Stimulated activated naive CD8-positive, alpha-beta T cell treated with anti-CD3 and anti-CD28 coated beads, Interleukin-15, amount 100 ng/mL, for 72 hours (primary cell): ENCODE results near the gene KIAA1549.
"Not testable (repeated sequence)": the region's sequence is repeated elsewhere in the genome, so short reads cannot be mapped to it uniquely, and the experiment has no call there.

ENCODE experiments used
- ATAC-seq: fragments of 150-1000 bp; cut with Tn5 transposase; 2 replicates; pipeline ENCODE4 v1.10.0; 2021; ENCODE audit warnings: mild to moderate bottlenecking, moderate library complexity
- DNase-seq, 2 donors: peaks; one replicate each; pipeline ENCODE4 v3.0.0; 2021 to 2022
- H3K27ac Mint-ChIP-seq, 2 donors: one replicate each; pipeline ENCODE4 v1.8.0; 2022; ENCODE audit warnings: mild to moderate bottlenecking in 2 of 2, mixed read lengths in 2 of 2, moderate library complexity in 2 of 2
- H3K27me3 Mint-ChIP-seq: one replicate; pipeline ENCODE4 v1.8.0; 2022; ENCODE audit warnings: mixed read lengths
- H3K4me1 Mint-ChIP-seq: one replicate; pipeline ENCODE4 v1.8.0; 2022; ENCODE audit warnings: mild to moderate bottlenecking, mixed read lengths
- H3K4me3 Mint-ChIP-seq, 2 donors: one replicate each; pipeline ENCODE4 v1.8.0; 2022; ENCODE audit warnings: mild to moderate bottlenecking in 2 of 2, mixed read lengths in 2 of 2, moderate library complexity in 1 of 2
- H3K9me3 Mint-ChIP-seq, 2 donors: one replicate each; pipeline ENCODE4 v1.8.0; 2022; ENCODE audit warnings: mixed read lengths in 2 of 2

KIAA1549 gene

DNA sequence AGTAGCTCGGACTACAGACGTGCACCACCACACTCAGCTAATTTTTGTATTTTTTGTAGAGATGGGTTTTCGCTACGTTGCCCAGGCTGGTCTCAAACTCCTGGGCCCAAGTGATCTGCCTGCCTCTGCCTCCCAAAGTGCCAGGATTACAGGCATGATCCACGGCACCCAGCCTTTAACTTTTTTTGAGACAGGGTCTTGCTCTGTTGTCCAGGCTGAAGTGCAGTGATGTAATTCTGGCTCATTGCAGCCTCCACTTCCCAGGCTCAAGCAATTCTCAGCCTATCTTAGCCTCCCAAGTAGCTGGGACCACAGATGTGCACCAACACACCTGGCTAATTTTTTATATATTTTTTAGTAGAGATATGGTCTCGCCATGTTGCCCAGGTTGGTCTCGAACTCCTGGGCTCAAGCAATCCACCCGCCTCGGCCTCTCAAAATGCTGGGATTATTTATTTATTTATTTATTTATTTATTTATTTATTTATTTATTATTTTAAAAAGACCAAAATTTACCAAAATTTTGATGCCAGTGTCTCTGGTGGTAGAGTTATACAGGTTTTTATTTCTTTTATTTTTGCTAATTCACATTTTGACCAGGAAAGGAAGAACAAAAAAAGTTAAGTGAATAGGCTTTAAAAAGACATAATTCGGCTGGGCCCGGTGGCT lies 158.2 kb downstream of the KIAA1549 start:
- Mint-ChIP-seq H3K27me3 (no peaks in the 10 kb centered on the region), H3K4me1 (peaks cover 10% of the 10 kb centered on the region), H3K9me3 (no peaks in the 10 kb centered on the region), H3K27ac (no peak overlapping the region), H3K4me3 (no peak overlapping the region)
- DNase-seq (no peak), ATAC-seq (no peak)

DNA sequence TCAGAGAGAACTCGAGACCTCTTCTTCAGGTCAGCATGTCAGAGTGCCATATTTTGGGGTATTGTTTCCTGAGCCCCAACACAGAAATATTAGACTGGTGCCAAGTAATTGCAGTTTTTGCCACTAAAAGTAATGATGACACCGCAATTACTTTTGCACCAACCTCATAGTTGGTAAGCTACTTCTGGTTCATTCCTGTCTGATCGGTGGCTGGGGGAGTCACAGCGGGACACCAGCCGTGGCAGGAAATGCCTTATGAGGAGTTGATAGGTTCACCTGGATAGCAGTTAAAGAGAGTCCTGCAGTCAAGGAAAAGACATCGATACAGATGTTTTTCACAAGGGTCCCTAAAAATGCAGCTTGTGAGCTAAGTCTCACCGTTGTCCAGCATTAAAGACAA lies 159.3 kb downstream of the KIAA1549 start:
- Mint-ChIP-seq H3K27me3 (no peaks in the 10 kb centered on the region), H3K4me3 (no peak overlapping the region), H3K4me1 (peaks cover 12% of the 10 kb centered on the region), H3K27ac (no peak overlapping the region), H3K9me3 (no peaks in the 10 kb centered on the region)
- ATAC-seq (no peak), DNase-seq (no peak)

DNA sequence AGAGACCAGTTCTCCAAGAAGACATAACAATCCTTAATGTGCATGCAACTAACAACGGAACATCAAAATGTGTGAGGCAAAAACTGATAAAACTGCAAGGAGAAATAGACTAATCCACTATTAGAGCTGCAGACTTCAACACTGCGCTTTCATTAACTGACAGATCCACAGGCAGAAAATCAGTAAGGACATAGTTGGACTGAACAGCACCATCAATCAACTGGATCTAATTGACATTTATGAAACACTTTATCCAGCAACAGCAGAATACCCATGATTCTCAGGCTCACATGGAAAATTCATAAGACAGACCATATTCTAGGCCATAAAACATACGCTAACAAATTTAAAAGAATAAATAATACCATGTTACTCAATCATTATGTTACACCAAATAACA lies 161.6 kb downstream of the KIAA1549 start:
- ATAC-seq (no peak), DNase-seq (no peak)
- Mint-ChIP-seq H3K27ac (no peak overlapping the region), H3K9me3 (no peaks in the 10 kb centered on the region), H3K4me3 (no peak overlapping the region), H3K4me1 (peaks cover 14% of the 10 kb centered on the region), H3K27me3 (no peaks in the 10 kb centered on the region)

DNA sequence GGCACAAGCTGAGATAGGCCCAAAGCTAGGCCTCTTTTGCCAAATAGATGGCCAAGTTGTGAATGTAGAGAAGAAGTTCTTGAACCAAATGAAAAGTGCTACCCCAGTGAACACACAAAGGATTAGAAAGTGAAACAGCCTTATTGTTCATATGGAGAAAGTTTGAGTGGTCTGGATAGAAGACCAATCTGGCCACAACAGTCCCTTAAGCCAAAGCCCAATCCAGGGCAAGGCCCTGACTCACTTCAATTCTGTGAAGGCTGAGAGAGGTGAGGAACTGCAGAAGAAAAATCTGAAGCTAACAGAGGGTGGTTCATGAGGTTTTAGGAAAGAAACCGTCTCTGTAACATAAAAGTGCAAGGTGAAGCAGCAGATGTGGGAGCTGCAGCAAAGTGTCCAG lies 164.5 kb downstream of the KIAA1549 start:
- Mint-ChIP-seq H3K9me3 (no peaks in the 10 kb centered on the region), H3K27me3 (no peaks in the 10 kb centered on the region), H3K4me1 (peaks cover 22% of the 10 kb centered on the region), H3K27ac (no peak overlapping the region), H3K4me3 (no peak overlapping the region)
- DNase-seq (peak in 1 of 2 donors; percentile 13), ATAC-seq (peak; percentile 71)

DNA sequence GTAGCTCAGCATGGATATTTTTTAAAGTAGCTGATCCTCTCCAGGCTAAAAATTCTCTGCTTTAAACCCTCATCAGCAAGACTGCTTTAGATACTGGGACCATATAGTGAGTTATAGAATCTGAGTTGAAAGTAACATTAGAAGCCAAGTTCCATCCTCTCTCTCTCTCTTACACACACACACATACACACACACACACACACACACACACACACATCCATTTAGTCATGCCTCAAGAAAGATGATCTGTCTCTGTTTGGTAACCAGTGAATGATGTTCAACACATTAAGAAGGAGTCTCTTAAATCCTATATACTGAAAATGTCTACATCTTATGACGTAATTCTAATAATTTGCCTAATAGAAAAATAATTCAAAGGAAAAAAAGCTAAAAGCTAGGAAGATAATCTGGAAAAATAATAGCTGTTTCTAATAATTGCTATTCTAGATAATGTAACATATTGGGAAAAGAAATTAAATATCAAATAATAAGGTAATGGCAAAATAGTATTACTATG lies 166.3 kb downstream of the KIAA1549 start:
- DNase-seq (no peak), ATAC-seq (no peak)
- peak overlapping the region in 1 of 2 donors; percentile 23 for H3K27ac Mint-ChIP-seq
- no peaks in the 10 kb centered on the region for H3K9me3 Mint-ChIP-seq
- H3K27me3 Mint-ChIP-seq = no peaks in the 10 kb centered on the region
- H3K4me3 Mint-ChIP-seq = no peak overlapping the region
- peaks cover 22% of the 10 kb centered on the region for H3K4me1 Mint-ChIP-seq

DNA sequence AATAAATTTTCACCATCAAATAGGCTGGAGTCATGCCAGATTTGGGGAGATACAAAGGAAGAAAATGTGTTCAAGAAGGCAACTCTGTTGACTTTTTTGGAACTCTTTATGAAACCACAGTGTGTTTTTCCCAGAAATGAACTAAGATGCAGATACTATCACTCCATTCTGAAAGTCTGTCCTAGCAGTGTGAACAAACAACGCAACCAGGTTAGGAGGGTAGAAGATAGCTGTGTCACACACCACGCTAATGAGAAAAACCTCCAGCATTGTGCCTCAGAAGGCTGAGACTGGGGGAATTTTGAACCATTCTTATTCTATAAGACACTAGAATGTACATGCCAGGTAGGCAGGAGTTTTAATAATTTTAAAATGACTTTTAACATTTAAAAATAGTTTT lies 167.2 kb downstream of the KIAA1549 start:
- ATAC-seq (peak; percentile 66), DNase-seq (no peak)
- Mint-ChIP-seq H3K4me3 (no peak overlapping the region), H3K9me3 (peaks cover 0 to under 1% of the 10 kb centered on the region in 2 donors), H3K4me1 (peaks cover 22% of the 10 kb centered on the region), H3K27me3 (no peaks in the 10 kb centered on the region), H3K27ac (no peak overlapping the region)

DNA sequence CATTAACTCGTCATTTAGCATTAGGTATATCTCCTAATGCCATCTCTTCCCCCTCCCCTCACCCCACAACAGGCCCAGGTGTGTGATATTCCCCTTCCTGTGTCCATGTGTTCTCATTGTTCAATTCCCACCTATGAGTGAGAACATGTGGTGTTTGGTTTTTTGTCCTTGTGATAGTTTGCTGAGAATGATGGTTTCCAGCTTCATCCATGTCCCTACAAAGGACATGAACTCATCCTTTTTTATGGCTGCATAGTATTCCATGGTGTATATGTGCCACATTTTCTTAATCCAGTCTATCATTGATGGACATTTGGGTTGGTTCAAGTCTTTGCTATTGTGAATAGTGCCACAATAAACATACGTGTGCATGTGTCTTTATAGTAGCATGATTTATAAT lies 169.9 kb downstream of the KIAA1549 start:
- peaks cover 15% of the 10 kb centered on the region for H3K4me1 Mint-ChIP-seq
- H3K4me3 Mint-ChIP-seq, ATAC-seq, H3K27me3 Mint-ChIP-seq, H3K9me3 Mint-ChIP-seq, DNase-seq, H3K27ac Mint-ChIP-seq: not testable (repeated sequence)

DNA sequence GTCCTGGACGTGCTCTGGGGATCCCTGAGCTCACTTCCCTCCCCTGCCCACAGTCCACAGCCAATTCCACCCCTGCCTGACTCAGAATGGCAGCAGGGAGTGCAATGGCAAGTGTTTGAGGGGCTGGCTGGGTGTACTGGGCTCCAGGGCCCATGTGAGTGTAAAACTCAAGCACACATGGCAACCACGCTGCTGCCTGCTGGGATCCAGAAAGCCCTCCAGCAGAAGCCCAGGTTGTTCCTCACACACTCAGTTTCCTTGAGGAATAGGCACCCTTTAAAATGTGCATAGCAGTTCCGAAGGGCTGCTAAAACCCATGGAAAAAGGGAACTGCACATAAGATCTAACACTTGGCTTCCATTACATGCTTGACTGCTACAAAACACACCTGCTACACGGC lies 171.8 kb downstream of the KIAA1549 start:
- Mint-ChIP-seq H3K9me3 (peaks cover 0 to 3% of the 10 kb centered on the region in 2 donors), H3K4me1 (peaks cover 6% of the 10 kb centered on the region), H3K27me3 (no peaks in the 10 kb centered on the region), H3K4me3 (no peak overlapping the region), H3K27ac (no peak overlapping the region)
- DNase-seq (no peak), ATAC-seq (no peak)

DNA sequence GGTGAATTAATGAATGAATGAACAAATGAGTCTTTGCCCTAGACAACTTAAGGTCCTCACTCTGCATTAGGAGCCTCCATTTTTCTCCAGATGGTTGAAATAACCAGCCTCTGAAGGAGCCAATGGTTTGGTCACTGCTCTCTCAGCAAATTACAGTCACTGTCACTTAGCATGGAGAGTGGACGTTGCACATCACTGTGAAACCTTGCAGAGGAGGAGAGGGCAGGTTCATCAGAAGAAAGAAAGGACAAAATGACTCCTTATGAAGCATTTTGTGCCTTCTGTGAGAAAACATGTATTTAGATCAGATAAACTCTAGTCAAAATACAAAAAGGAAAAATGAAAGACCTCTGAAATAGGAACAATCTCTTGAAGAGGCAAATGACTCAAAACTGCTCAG lies 176.6 kb downstream of the KIAA1549 start:
- Mint-ChIP-seq H3K27ac (no peak overlapping the region), H3K27me3 (no peaks in the 10 kb centered on the region), H3K4me3 (no peak overlapping the region), H3K4me1 (no peaks in the 10 kb centered on the region), H3K9me3 (peaks cover 0 to 3% of the 10 kb centered on the region in 2 donors)
- DNase-seq (no peak), ATAC-seq (no peak)

DNA sequence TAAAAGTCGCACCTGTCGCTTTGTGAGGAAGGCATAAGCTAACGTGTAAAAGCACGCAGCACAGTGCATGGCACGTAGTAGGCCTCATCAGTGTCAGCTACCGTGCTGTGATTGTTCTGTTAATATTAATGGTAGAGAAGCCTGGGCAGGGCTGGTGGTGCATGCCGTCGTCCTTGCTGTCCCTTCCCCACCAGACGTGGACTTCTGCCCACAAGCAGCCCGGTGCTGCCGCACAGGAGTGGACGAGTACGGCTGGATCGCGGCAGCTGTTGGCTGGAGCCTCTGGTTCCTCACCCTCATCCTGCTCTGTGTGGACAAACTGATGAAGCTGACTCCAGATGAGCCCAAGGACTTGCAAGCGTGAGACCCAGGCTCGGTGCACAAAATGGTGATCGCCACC lies 178.5 kb downstream of the KIAA1549 start:
- peaks cover 4% of the 10 kb centered on the region for H3K4me1 Mint-ChIP-seq
- no peaks in the 10 kb centered on the region for H3K9me3 Mint-ChIP-seq
- H3K27me3 Mint-ChIP-seq = no peaks in the 10 kb centered on the region
- no peak overlapping the region for H3K27ac Mint-ChIP-seq
- DNase-seq (no peak), ATAC-seq (no peak)
- no peak overlapping the region for H3K4me3 Mint-ChIP-seq

DNA sequence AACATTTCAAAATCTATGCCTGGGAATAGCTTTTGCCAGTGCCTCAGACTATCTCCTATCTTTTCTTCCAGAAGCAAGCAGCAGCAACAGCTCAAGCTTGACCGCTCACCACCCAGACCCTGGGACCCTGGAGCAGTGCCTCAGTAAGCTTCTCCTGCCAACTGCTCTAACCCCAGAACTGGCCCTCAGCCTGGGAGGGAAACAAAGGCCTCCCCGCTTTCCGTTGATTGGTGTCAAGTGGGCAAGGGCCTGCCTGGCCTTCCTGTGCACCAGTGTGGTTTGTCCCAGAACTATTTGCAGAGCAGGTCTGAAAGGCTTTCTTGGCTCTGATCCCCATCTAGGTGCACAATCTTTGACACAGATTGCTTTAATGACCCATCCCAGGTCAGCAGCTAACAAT lies 179.9 kb downstream of the KIAA1549 start:
- H3K9me3 Mint-ChIP-seq = no peaks in the 10 kb centered on the region
- no peak for DNase-seq
- no peak for ATAC-seq
- H3K4me1 Mint-ChIP-seq = peaks cover 8% of the 10 kb centered on the region
- no peak overlapping the region for H3K4me3 Mint-ChIP-seq
- peak overlapping the region in 1 of 2 donors; percentile 16 for H3K27ac Mint-ChIP-seq
- no peaks in the 10 kb centered on the region for H3K27me3 Mint-ChIP-seq

DNA sequence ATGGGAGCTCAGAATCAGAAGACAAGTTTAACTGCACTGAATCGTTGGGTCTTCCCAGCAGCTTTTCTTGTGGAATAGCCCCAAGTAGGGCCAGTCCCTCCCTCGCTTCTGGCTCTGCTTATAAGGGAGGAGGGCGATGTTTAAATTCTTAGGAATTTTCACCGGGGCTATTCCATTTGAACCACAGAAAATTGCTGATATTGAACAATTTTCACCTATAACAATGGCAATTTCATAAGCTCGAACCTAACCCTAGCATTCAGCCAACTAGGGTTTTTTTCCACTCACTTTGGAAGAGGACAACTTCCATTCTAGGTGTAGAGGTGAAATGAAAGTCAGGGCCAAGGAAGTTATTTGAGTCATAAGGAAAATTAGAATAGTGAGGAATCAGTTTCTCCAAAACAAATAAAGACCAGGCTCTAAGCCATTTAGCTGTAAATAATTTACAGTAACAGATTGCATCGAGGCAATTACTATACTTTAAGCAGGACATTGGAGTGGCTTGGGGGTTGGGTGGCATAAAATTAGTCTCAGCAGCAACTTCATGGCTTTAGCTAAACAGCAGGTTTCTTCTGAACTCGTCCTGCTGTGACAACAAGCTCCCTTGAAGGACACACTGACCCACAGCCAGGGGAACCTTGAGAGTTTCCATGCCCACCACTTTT lies 181.7 kb downstream of the KIAA1549 start:
- ATAC-seq (no peak), DNase-seq (no peak)
- no peak overlapping the region for H3K27ac Mint-ChIP-seq
- H3K4me3 Mint-ChIP-seq = no peak overlapping the region
- H3K4me1 Mint-ChIP-seq = peaks cover 8% of the 10 kb centered on the region
- no peaks in the 10 kb centered on the region for H3K27me3 Mint-ChIP-seq
- H3K9me3 Mint-ChIP-seq = no peaks in the 10 kb centered on the region

DNA sequence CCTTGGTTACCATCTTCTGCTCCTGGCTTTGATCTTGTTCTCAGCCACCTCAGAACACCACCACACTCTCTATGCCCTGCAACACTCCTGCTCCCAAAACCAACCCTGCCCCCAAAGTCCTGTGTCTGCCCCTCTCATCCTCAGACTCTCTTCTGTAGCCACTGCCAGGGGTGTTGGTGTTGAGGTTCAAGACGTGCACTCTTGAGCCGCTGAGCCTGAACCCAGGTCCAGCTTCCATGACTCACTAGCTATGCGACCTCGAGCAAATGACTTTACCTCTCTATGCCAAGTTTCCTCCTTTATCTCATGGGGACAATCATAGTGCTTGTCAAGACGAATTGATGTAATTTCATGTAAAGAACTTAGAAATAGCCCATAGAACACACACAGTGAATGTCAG lies 182.4 kb downstream of the KIAA1549 start:
- DNase-seq = no peak
- Mint-ChIP-seq H3K27ac (no peak overlapping the region), H3K27me3 (no peaks in the 10 kb centered on the region), H3K4me3 (no peak overlapping the region), H3K4me1 (peaks cover 8% of the 10 kb centered on the region), H3K9me3 (no peaks in the 10 kb centered on the region)
- no peak for ATAC-seq

DNA sequence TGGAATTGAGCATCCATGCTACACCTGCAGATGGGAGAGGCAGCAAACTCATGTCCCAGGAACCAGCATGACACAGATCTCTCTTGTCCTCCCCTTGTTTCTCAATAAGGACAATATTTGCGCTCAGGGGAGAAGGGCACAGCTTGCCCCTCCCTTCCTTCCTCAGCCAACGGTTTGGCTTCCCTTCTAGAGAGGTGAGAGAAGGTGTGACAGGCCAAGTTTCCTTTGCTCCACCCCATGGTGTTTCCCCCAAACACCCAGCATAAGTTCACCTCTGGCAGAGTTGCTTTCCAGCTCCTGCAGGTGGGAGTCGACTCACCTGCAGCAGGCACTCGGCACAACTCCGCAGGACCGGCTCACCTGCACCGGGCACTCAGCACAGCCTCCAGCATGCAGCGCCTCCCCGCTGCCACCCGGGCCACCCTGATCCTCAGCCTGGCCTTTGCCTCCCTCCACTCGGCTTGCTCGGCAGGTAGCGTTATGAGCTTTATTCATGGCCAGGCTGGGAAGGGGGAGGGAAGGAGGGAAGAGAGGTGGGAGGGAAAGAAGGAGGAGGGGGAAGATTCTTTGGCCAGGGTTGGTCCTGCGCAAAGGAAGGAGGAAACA lies 183.4 kb downstream of the KIAA1549 start, which contains the start of the genes ATP6V0A4 and TMEM213:
ATP6V0A4 (minus strand) TSS at position 482 of the 606 bp plus-strand sequence. CDS start 26,949 bp downstream, outside the sequence.
TMEM213 (plus strand) TSS at position 280 of the 606 bp plus-strand sequence; CDS start at position 391, 111 bp downstream.
- H3K27ac Mint-ChIP-seq = no peak within 1 kb of the TSS
- ATAC-seq = peak; percentile 39
- no peaks in the 10 kb centered on the region for H3K9me3 Mint-ChIP-seq
- no peaks in the 10 kb centered on the region for H3K27me3 Mint-ChIP-seq
- H3K4me1 Mint-ChIP-seq = peaks cover 8% of the 10 kb centered on the region
- no peak for DNase-seq
- no peak within 1 kb of the TSS for H3K4me3 Mint-ChIP-seq

DNA sequence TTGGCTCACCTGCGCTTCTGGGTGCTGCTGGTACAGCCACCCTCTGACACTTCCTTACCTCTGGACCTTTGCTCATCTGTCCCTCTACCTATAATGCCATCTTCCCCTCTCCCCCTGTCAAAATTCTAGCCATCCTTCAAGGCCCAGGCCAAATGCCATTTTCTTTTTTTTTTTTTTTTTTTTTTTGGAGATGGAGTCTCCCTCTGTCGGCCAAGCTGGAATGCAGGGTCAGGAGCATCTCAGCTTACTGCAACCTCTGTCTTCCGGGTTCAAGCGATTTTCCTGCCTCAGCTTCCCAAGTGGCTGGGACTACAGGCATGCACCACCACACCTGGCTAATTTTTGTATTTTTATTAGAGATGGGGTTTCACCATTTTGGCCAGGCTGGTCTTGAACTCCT lies 184.1 kb downstream of the KIAA1549 start:
- not testable (repeated sequence) for ATAC-seq, H3K27ac Mint-ChIP-seq, H3K4me1 Mint-ChIP-seq, DNase-seq, H3K9me3 Mint-ChIP-seq, H3K4me3 Mint-ChIP-seq, H3K27me3 Mint-ChIP-seq

DNA sequence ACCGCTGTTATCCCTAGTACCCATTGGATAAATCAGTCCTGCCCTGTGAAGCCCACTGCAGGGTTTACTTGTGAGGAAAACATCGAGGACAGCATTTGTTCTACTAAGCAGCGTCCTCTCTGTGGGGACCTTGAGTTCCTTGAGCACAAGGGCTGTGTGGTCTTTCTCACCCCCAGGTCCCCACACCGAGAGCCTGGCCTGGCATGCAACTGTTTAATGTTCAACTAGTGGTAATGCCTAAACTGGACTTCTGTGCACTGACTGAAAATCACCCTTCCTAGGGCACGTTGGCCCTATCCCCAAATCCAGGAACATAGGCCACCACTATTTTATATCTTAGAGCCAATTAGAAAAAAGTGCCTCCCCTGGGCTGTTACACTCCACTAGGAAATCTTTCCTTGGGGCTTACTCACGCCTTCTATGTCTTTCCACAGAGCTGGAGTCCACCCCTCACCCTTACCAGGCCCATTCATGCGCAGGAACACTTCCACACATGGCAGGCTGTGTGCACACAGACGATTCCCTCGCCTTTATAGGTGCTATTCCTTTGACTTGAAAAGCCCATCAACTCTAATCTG lies 185.1 kb downstream of the KIAA1549 start:
- Mint-ChIP-seq H3K27me3 (no peaks in the 10 kb centered on the region), H3K27ac (peak overlapping the region in 1 of 2 donors; percentile 49), H3K9me3 (no peaks in the 10 kb centered on the region), H3K4me3 (no peak overlapping the region), H3K4me1 (peaks cover 8% of the 10 kb centered on the region)
- no peak for ATAC-seq
- DNase-seq = no peak
